Measurements from ENCODE around the gene OR2V2.
"Not testable (repeated sequence)": the region's sequence is repeated elsewhere in the genome, so short reads cannot be mapped to it uniquely, and the experiment has no call there.

Gene OR2V2

GRCh38 chr5:181168595-181169118 is 21.3 kb downstream of the OR2V2 start:
- Histone ChIP-seq H3K4me3 (ENCODE audit: low read depth in 1 of 2, low read length in 2 of 2) (no peak overlapping the region), H3K4me1 (ENCODE audit: control insufficient read depth in 1 of 2, insufficient read depth in 2 of 2, low read length in 2 of 2) (peaks cover 0 to 5% of the 10 kb centered on the region in 2 donors), H3K27ac (ENCODE audit: low read depth, low read length) (no peak overlapping the region), H3K9ac (ENCODE audit: low read depth in 1 of 2, low read length in 2 of 2) (no peak overlapping the region), H3K27me3 (ENCODE audit: control insufficient read depth in 1 of 2, insufficient read depth in 2 of 2, low read length in 2 of 2) (peaks cover 55 to 71% of the 10 kb centered on the region in 2 donors), H3K9me3 (ENCODE audit: control insufficient read depth in 1 of 2, low read length in 2 of 2) (no peaks in the 10 kb centered on the region), H3K36me3 (ENCODE audit: control insufficient read depth in 1 of 2, insufficient read depth in 2 of 2, low read length in 2 of 2) (no peaks in the 10 kb centered on the region)

- peak overlapping the region; percentile 22 to 28 for H3K4me3 ChIP-seq (ENCODE audit: low read depth in 1 of 2, low read length in 2 of 2)
- H3K4me1 ChIP-seq (ENCODE audit: control insufficient read depth in 1 of 2, insufficient read depth in 2 of 2, low read length in 2 of 2); H3K36me3 ChIP-seq (ENCODE audit: control insufficient read depth in 1 of 2, insufficient read depth in 2 of 2, low read length in 2 of 2); H3K9me3 ChIP-seq (ENCODE audit: control insufficient read depth in 1 of 2, low read length in 2 of 2); H3K9ac ChIP-seq (ENCODE audit: low read depth in 1 of 2, low read length in 2 of 2); H3K27ac ChIP-seq (ENCODE audit: low read depth, low read length): not testable (repeated sequence)
- peaks cover 58 to 73% of the 10 kb centered on the region in 2 donors for H3K27me3 ChIP-seq (ENCODE audit: control insufficient read depth in 1 of 2, insufficient read depth in 2 of 2, low read length in 2 of 2)
Observed at GRCh38 chr5:181169459-181170236, 22.3 kb downstream of the OR2V2 start.

GRCh38 chr5:181170237-181170825 is 22.9 kb downstream of the OR2V2 start:
- Histone ChIP-seq H3K27ac (ENCODE audit: low read depth, low read length) (no peak overlapping the region), H3K36me3 (ENCODE audit: control insufficient read depth in 1 of 2, insufficient read depth in 2 of 2, low read length in 2 of 2) (no peaks in the 10 kb centered on the region), H3K4me1 (ENCODE audit: control insufficient read depth in 1 of 2, insufficient read depth in 2 of 2, low read length in 2 of 2) (peaks cover 0 to 5% of the 10 kb centered on the region in 2 donors), H3K9me3 (ENCODE audit: control insufficient read depth in 1 of 2, low read length in 2 of 2) (no peaks in the 10 kb centered on the region), H3K4me3 (ENCODE audit: low read depth in 1 of 2, low read length in 2 of 2) (peak overlapping the region; percentile 22 to 28), H3K9ac (ENCODE audit: low read depth in 1 of 2, low read length in 2 of 2) (no peak overlapping the region), H3K27me3 (ENCODE audit: control insufficient read depth in 1 of 2, insufficient read depth in 2 of 2, low read length in 2 of 2) (peaks cover 58 to 72% of the 10 kb centered on the region in 2 donors)

GRCh38 chr5:181170996-181171395 is 23.6 kb downstream of the OR2V2 start:
- no peaks in the 10 kb centered on the region for H3K9me3 ChIP-seq (ENCODE audit: control insufficient read depth in 1 of 2, low read length in 2 of 2)
- no peak overlapping the region for H3K9ac ChIP-seq (ENCODE audit: low read depth in 1 of 2, low read length in 2 of 2)
- peaks cover 0 to 5% of the 10 kb centered on the region in 2 donors for H3K4me1 ChIP-seq (ENCODE audit: control insufficient read depth in 1 of 2, insufficient read depth in 2 of 2, low read length in 2 of 2)
- no peak overlapping the region for H3K4me3 ChIP-seq (ENCODE audit: low read depth in 1 of 2, low read length in 2 of 2)
- H3K27me3 ChIP-seq (ENCODE audit: control insufficient read depth in 1 of 2, insufficient read depth in 2 of 2, low read length in 2 of 2), result peaks cover 58 to 72% of the 10 kb centered on the region in 2 donors
- no peaks in the 10 kb centered on the region for H3K36me3 ChIP-seq (ENCODE audit: control insufficient read depth in 1 of 2, insufficient read depth in 2 of 2, low read length in 2 of 2)
- H3K27ac ChIP-seq (ENCODE audit: low read depth, low read length), result no peak overlapping the region

- no peaks in the 10 kb centered on the region for H3K36me3 ChIP-seq (ENCODE audit: control insufficient read depth in 1 of 2, insufficient read depth in 2 of 2, low read length in 2 of 2)
- no peak overlapping the region for H3K4me3 ChIP-seq (ENCODE audit: low read depth in 1 of 2, low read length in 2 of 2)
- no peaks in the 10 kb centered on the region for H3K9me3 ChIP-seq (ENCODE audit: control insufficient read depth in 1 of 2, low read length in 2 of 2)
- peaks cover 0 to 5% of the 10 kb centered on the region in 2 donors for H3K4me1 ChIP-seq (ENCODE audit: control insufficient read depth in 1 of 2, insufficient read depth in 2 of 2, low read length in 2 of 2)
- H3K27ac ChIP-seq (ENCODE audit: low read depth, low read length), result no peak overlapping the region
- H3K9ac ChIP-seq (ENCODE audit: low read depth in 1 of 2, low read length in 2 of 2), result no peak overlapping the region
- peaks cover 58 to 66% of the 10 kb centered on the region in 2 donors for H3K27me3 ChIP-seq (ENCODE audit: control insufficient read depth in 1 of 2, insufficient read depth in 2 of 2, low read length in 2 of 2)
Observed at GRCh38 chr5:181171782-181172181, 24.4 kb downstream of the OR2V2 start.

- peaks cover 0 to 5% of the 10 kb centered on the region in 2 donors for H3K4me1 ChIP-seq (ENCODE audit: control insufficient read depth in 1 of 2, insufficient read depth in 2 of 2, low read length in 2 of 2)
- H3K36me3 ChIP-seq (ENCODE audit: control insufficient read depth in 1 of 2, insufficient read depth in 2 of 2, low read length in 2 of 2), result no peaks in the 10 kb centered on the region
- no peaks in the 10 kb centered on the region for H3K9me3 ChIP-seq (ENCODE audit: control insufficient read depth in 1 of 2, low read length in 2 of 2)
- H3K4me3 ChIP-seq (ENCODE audit: low read depth in 1 of 2, low read length in 2 of 2), result no peak overlapping the region
- H3K27ac ChIP-seq (ENCODE audit: low read depth, low read length), result no peak overlapping the region
- peaks cover 52 to 55% of the 10 kb centered on the region in 2 donors for H3K27me3 ChIP-seq (ENCODE audit: control insufficient read depth in 1 of 2, insufficient read depth in 2 of 2, low read length in 2 of 2)
- no peak overlapping the region for H3K9ac ChIP-seq (ENCODE audit: low read depth in 1 of 2, low read length in 2 of 2)
Observed at GRCh38 chr5:181173027-181173419, 25.6 kb downstream of the OR2V2 start.

GRCh38 chr5:181173420-181174342 is 26.3 kb downstream of the OR2V2 start:
- H3K27me3 ChIP-seq (ENCODE audit: control insufficient read depth in 1 of 2, insufficient read depth in 2 of 2, low read length in 2 of 2), result peaks cover 46 to 49% of the 10 kb centered on the region in 2 donors
- no peak overlapping the region for H3K9ac ChIP-seq (ENCODE audit: low read depth in 1 of 2, low read length in 2 of 2)
- no peak overlapping the region for H3K4me3 ChIP-seq (ENCODE audit: low read depth in 1 of 2, low read length in 2 of 2)
- no peaks in the 10 kb centered on the region for H3K36me3 ChIP-seq (ENCODE audit: control insufficient read depth in 1 of 2, insufficient read depth in 2 of 2, low read length in 2 of 2)
- no peak overlapping the region for H3K27ac ChIP-seq (ENCODE audit: low read depth, low read length)
- H3K4me1 ChIP-seq (ENCODE audit: control insufficient read depth in 1 of 2, insufficient read depth in 2 of 2, low read length in 2 of 2), result peaks cover 0 to 5% of the 10 kb centered on the region in 2 donors
- H3K9me3 ChIP-seq (ENCODE audit: control insufficient read depth in 1 of 2, low read length in 2 of 2), result no peaks in the 10 kb centered on the region

- Histone ChIP-seq H3K36me3 (ENCODE audit: control insufficient read depth in 1 of 2, insufficient read depth in 2 of 2, low read length in 2 of 2) (no peaks in the 10 kb centered on the region), H3K27me3 (ENCODE audit: control insufficient read depth in 1 of 2, insufficient read depth in 2 of 2, low read length in 2 of 2) (peaks cover 22 to 26% of the 10 kb centered on the region in 2 donors)
Observed at GRCh38 chr5:181176254-181176952, 29.0 kb downstream of the OR2V2 start.

GRCh38 chr5:181177559-181177958 is 30.2 kb downstream of the OR2V2 start:
- H3K27ac ChIP-seq (ENCODE audit: low read depth, low read length); H3K4me1 ChIP-seq (ENCODE audit: control insufficient read depth in 1 of 2, insufficient read depth in 2 of 2, low read length in 2 of 2); H3K4me3 ChIP-seq (ENCODE audit: low read depth in 1 of 2, low read length in 2 of 2); H3K9ac ChIP-seq (ENCODE audit: low read depth in 1 of 2, low read length in 2 of 2); H3K9me3 ChIP-seq (ENCODE audit: control insufficient read depth in 1 of 2, low read length in 2 of 2); H3K36me3 ChIP-seq (ENCODE audit: control insufficient read depth in 1 of 2, insufficient read depth in 2 of 2, low read length in 2 of 2): not testable (repeated sequence)
- H3K27me3 ChIP-seq (ENCODE audit: control insufficient read depth in 1 of 2, insufficient read depth in 2 of 2, low read length in 2 of 2), result peaks cover 17 to 18% of the 10 kb centered on the region in 2 donors

More at GRCh38 chr5:181176254-181176952, 29.0 kb downstream of the OR2V2 start:
- H3K27ac ChIP-seq (ENCODE audit: low read depth, low read length), result no peak overlapping the region
- H3K9ac ChIP-seq (ENCODE audit: low read depth in 1 of 2, low read length in 2 of 2), result no peak overlapping the region
- H3K9me3 ChIP-seq (ENCODE audit: control insufficient read depth in 1 of 2, low read length in 2 of 2), result no peaks in the 10 kb centered on the region
- no peak overlapping the region for H3K4me3 ChIP-seq (ENCODE audit: low read depth in 1 of 2, low read length in 2 of 2)
- H3K4me1 ChIP-seq (ENCODE audit: control insufficient read depth in 1 of 2, insufficient read depth in 2 of 2, low read length in 2 of 2), result no peaks in the 10 kb centered on the region

All from duodenal mucosa (tissue), 2 donors.